SIG-M5 treated with dmso at 0.1 percent for 504 hours (cell line): ENCODE data around the gene ZNF367.
"Not testable (repeated sequence)": the region's sequence is repeated elsewhere in the genome, so short reads cannot be mapped to it uniquely, and the experiment has no call there.

Source experiments
- DNase-seq: peaks from one replicate; lab custom pipeline; 2025; ENCODE audit not compliant: unreplicated experiment; lab: John Stamatoyannopoulos, UW

Gene ZNF367

DNA sequence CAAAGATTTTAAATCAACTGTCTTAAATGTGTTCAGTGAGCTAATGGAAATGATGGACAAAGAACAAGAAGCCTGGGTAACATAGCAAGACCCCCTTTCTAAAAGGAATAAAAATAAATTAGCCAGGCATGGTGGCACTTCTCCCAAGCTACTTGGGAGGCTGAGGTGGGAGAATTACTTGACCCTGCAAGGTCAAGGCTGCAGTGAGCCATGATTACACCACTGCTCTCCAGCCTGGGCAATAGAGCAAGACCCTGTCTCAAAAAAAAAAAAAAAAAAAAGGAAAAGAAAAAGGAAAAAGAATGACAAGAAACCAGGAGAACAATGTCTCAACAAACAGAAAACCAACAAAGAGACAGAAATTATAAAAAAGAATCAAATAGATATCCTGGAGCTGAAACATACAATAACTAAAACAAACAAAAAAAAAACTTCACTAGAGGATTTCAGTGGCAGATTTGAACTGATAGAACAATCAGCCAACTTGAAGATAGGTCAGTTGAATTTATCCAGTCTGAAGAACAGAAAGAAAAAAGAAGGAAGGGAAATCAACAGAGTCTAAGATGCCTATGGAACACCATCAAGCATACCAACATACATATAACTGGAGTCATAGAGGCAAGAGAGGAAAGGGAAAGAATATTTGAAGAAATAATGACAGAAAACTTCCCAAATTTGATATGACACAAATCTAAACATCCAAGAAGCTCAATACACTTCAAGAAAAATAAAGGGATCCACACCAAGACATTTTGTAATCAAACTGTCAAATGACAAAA, 17.8 kb downstream of the ZNF367 start:
- no peak for DNase-seq

- DNase-seq = no peak
These were observed 18.9 kb downstream of the ZNF367 start for GRCh38 chr9:96399325-96399633.

GRCh38 chr9:96398582-96399324, 19.4 kb downstream of the ZNF367 start:
- DNase-seq = no peak

GRCh38 chr9:96395964-96396363, 22.2 kb downstream of the ZNF367 start:
- no peak for DNase-seq

- no peak for DNase-seq
These were observed 23.2 kb downstream of the ZNF367 start for GRCh38 chr9:96394832-96395496.

DNA sequence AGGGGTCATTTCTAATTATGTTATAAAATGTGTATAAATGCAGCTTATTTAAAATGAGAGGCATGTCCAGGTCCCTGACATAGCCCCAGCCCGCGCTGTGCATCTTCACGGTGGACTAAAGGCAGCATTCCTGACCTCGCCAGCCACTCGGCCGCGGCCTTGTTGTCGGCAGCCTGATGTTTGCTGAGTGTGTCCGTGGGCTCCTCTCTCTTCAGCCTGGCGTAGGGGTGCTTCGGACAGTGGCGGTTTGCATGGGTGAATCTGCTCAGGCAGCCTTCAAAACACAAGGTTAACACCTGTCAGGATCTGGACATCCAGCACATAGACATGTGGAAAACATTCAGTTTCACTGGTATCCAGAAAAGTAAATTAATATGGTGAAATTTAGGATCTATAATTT, 25.9 kb downstream of the ZNF367 start:
- DNase-seq = no peak

DNA sequence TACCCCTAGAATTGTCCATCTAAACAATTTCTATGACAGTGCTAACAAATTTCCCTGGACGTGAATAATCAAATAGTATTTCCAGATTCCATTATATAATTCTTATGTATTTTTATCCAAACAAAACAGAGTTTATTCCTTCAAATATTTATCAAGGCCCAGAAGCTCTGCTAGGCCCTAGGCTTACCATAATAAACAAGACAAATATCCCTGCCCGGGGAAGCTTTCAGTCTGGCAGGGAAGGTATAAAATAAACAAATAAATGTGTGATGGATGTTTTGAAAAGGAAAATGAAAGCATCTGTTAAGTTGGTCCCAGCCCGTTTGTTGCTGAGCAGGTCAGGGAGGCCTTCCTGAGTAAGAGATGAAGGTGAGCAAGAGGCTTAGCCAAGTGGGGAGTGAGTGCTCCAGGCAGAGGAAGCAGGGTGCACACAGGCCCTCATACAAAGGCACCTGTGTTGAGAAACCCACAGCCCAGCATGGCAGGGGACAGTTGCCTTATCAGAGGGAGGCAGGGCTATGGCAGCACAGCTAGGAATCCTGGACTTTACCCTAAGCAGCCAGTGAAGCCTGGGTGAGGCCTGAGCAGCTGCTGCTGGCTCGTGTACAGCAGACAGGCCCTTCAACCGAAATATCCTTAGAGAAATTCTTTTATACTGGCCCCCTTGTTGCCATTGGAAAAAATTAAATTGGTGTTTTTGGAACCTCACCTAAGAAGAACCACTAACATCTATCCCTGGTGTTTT, 27.0 kb downstream of the ZNF367 start:
- no peak for DNase-seq

DNA sequence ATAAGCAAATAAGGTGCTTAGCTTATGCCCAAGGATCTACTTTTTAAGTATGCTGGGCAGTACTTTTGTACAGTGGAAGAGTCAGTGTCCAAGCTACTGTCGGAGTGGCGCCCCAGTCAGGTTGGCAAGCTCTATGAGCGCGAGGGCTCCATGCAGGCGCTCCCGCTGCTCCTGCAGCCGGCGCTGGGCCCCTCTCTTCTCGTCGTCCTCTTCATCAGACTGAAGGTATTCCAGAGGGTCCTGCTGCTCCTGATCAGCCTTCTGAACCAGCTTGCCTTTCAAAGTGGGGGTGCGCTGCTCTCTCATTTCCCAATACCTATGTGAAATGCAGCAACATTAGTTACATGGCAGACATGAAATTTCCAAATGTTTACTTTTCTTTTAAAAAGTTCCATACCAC, 30.0 kb downstream of the ZNF367 start:
- DNase-seq = no peak

GRCh38 chr9:96386157-96386556, 32.0 kb downstream of the ZNF367 start:
- DNase-seq = no peak

DNA sequence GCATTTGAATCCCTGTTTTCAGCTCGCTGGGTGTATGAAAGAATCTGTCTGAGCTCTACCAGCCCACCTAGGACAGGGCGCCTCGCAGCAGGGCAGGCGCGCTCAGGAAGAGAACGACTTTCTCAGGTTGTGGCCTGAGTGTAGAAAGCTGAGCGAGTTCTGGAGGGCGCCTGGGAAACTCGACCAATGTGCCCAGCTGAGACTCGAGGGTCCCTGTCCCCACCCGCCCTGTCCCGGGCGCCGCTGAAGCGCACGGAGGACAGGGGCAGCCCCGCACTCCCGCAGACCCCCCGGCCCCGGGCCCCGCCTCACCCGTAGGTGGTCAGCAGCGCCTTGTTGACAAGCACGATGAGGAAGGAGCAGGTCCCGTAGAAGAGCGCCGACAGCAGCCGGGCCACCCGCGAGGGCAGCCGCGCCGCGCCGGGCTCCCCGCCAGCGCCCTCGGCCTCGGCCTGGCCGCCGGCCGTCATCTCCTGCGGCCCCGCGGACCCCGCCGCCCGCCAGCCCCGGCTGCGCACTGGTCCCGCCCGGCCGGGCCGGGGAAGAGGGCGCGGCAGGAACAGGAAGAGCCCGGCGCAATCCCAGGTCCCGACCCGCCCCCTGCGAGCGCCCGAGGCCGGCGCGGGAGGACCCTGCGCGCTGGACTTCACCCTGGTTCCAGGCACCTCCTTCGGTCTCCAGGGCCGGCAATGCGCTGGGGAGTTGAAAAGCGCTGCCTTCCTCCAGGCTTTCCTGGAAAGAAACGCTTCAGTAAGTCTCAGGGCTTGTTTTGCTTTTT, 34.8 kb downstream of the ZNF367 start, which contains the start of gene SLC35D2:
Gene SLC35D2, minus strand, starts transcription at position 547 of the 778 bp plus-strand sequence. Its CDS starts 77 bp downstream, at position 470.
- DNase-seq = no peak

DNA sequence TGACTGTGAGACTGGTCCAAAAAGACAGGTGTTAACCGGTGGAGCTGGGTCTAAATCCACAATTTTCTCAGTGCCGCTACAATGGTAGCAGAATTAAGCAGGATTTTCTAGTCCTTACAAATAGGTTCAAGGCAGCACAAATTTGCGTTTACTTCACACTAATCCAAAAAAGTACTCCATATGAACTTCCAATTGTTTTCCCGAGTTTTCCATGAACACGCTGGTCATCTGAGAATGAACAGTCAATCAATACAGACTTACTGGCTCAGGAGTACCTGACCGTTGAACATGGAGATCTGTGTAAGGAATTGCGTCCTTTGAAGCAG, 35.4 kb downstream of the ZNF367 start:
- no peak for DNase-seq

- DNase-seq = no peak
These were observed 36.0 kb downstream of the ZNF367 start for GRCh38 chr9:96382175-96382574.

GRCh38 chr9:96381696-96382095, 36.5 kb downstream of the ZNF367 start:
- DNase-seq = no peak

- DNase-seq = no peak
These were observed 37.0 kb downstream of the ZNF367 start for GRCh38 chr9:96381125-96381524.

- DNase-seq = no peak
These were observed 38.7 kb downstream of the ZNF367 start for GRCh38 chr9:96379461-96379860.

DNA sequence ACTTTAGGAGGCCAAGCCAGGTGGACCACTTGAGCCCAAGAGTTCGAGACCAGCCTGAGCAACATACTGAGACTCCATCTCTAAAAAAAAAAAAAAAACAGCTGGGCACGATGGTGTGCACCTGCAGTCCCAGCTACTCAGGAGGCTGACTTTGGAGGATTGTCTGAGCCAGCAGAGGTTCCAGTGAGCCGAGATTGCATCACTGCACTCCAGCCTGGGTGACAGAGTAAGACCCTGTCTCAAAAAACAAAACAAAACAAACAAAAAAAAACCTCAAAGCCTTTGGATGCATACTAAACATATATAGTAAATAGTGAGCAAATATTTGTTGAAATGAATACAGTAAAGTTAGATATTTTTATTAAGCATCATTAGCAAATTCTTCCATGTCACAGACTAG, 40.0 kb downstream of the ZNF367 start:
- DNase-seq = no peak

- DNase-seq = no peak
These were observed 41.0 kb downstream of the ZNF367 start for GRCh38 chr9:96376891-96377874.

DNA sequence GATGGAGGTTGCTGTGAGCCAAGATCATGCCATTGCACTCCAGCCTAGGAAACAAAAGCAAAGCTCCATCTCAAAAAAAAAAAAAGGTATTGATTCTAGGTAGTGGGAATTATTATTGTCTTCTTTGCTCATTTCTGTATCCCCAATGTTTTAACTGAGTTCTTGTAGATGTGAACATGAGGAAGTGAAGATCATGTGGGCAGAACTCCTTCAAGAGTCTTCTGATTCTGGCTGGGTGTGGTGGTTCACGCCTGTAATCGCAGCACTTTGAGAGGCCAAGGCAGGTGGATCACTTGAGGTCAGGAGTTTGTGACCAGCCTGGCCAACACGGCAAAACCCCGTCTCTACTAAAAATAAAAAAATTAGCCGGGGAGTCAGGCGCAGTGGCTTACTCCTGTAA, 42.7 kb downstream of the ZNF367 start:
- DNase-seq = not testable (repeated sequence)

- DNase-seq = no peak
These were observed 50.2 kb downstream of the ZNF367 start for GRCh38 chr9:96367943-96368342.
